CD4-positive, alpha-beta memory T cell (primary cell): Measurements from ENCODE around the gene CUBN. TPM values are rescaled to one million over a fixed set of nuclear protein-coding genes. Genes with fewer than 3 reads are reported as not detected.
A peak's percentile ranks its signal among the peaks of the same experiment; 100 is the strongest.
"Not testable (repeated sequence)": the region's sequence is repeated elsewhere in the genome, so short reads cannot be mapped to it uniquely, and the experiment has no call there.

Experiments
- CTCF ChIA-PET: fragments of 350-600 bp; sonication (Branson Sonifier 250); formaldehyde crosslinking; loops from one replicate; lab custom pipeline; 2021; ENCODE audit warnings: inconsistent platforms; ENCODE audit not compliant: partially characterized antibody; lab: Charles Lee
- POLR2A ChIA-PET: fragments of 350-600 bp; sonication (Branson Sonifier 250); formaldehyde crosslinking; loops from one replicate; lab custom pipeline; 2021; ENCODE audit not compliant: partially characterized antibody; lab: Charles Lee
- DNase-seq, 5 donors: peaks; one replicate each; pipeline versions ENCODE4 v3.0.0 to v3.0.0-alpha.2; 2020 to 2022; ENCODE audit warnings: mixed read lengths in 1 of 5
- H3K27ac ChIP-seq: one replicate; pipeline ENCODE4 v1.7.0; 2013; ENCODE audit warnings: low read depth, low read length
- H3K27me3 ChIP-seq: 2 replicates; pipeline ENCODE4 v1.7.0; 2013; ENCODE audit warnings: mild to moderate bottlenecking, low read length, moderate library complexity; ENCODE audit not compliant: insufficient read depth
- H3K36me3 ChIP-seq: 2 replicates; pipeline ENCODE4 v1.7.0; 2013; ENCODE audit warnings: mild to moderate bottlenecking, low read length, moderate library complexity; ENCODE audit not compliant: insufficient read depth
- H3K4me1 ChIP-seq: 2 replicates; pipeline ENCODE4 v1.7.0; 2013; ENCODE audit warnings: mild to moderate bottlenecking, low read length, moderate library complexity; ENCODE audit not compliant: insufficient read depth
- H3K4me3 ChIP-seq, 2 donors: one replicate each; pipeline ENCODE4 v1.7.0; 2013; ENCODE audit warnings: low read length in 2 of 2, mild to moderate bottlenecking in 1 of 2
- H3K9me3 ChIP-seq, 2 donors: one replicate each; pipeline ENCODE4 v1.7.0; 2013; ENCODE audit warnings: low read length in 2 of 2, control low read depth in 1 of 2; ENCODE audit not compliant: control insufficient read depth in 1 of 2
- H3K27ac Mint-ChIP-seq, 7 donors: one replicate each; pipeline ENCODE4 v1.8.0; 2020 to 2021; ENCODE audit warnings: mixed read lengths in 7 of 7, mild to moderate bottlenecking in 6 of 7, inconsistent platforms in 3 of 7, moderate library complexity in 3 of 7
- H3K27me3 Mint-ChIP-seq, 2 donors: one replicate each; pipeline ENCODE4 v1.8.0; 2020 to 2021; ENCODE audit warnings: mixed read lengths in 2 of 2
- H3K36me3 Mint-ChIP-seq, 2 donors: one replicate each; pipeline ENCODE4 v1.8.0; 2020 to 2021; ENCODE audit warnings: mixed read lengths in 2 of 2, inconsistent platforms in 1 of 2, mild to moderate bottlenecking in 1 of 2
- H3K4me1 Mint-ChIP-seq, 4 donors: one replicate each; pipeline ENCODE4 v1.8.0; 2020 to 2021; ENCODE audit warnings: mixed read lengths in 4 of 4, mild to moderate bottlenecking in 1 of 4
- H3K4me3 Mint-ChIP-seq, 8 donors: one replicate each; pipeline ENCODE4 v1.8.0; 2020 to 2021; ENCODE audit warnings: mixed read lengths in 8 of 8, mild to moderate bottlenecking in 7 of 8, moderate library complexity in 6 of 8, inconsistent platforms in 3 of 8
- H3K9me3 Mint-ChIP-seq, 8 donors: one replicate each; pipeline ENCODE4 v1.8.0; 2020 to 2021; ENCODE audit warnings: mixed read lengths in 8 of 8, mild to moderate bottlenecking in 5 of 8, inconsistent platforms in 3 of 8, moderate library complexity in 1 of 8
- intact Hi-C: fragments of 100-400 bp; cut with micrococcal nuclease; formaldehyde crosslinking; loops from one replicate; pipeline ENCODE4 v1.15.1; 2023
- polyA plus RNA-seq, 2 donors: library from polyadenylated mRNA; unstranded; fragments of 300-500 nt; fragmentation: Illumina TruSeq; gene quantifications; one replicate each; pipeline ENCODE4 v1.2.3, GENCODE V29; 2021
- total RNA-seq, 2 experiments: library from RNA; stranded (reverse); gene quantifications; one replicate each; pipeline ENCODE4 v1.2.3, GENCODE V29; 2021

Gene CUBN
- total and polyA plus RNA-seq, 4 experiments from 2014 or later = 0.49 to 10.9 (median 8.5) TPM; not detected in 1

DNA sequence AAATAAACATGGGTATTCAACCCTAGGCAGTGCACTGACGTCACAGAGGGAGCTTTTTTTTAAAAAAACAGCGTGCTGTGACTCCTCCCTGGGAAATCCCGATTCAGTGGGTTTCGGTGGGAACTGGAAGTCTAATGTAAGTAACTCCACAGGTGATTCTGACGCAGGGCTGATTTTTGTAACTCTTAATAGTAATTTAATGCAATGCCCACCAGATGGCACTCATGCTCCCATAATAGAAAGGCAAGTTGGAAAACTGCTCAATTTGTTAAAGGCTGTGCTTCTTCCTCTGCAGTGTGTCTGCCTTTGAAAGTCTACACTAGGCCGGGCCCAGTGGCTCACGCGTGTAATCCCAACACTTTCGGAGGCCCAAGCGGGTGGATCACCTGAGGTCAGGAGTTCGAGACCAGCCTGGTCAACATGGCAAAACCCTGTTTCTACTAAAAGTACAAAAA lies 301.5 kb downstream of the CUBN start:
- H3K36me3 Mint-ChIP-seq = peaks cover 5 to 8% of the 10 kb centered on the region in 2 donors
- no peaks in the 10 kb centered on the region for H3K36me3 ChIP-seq
- H3K9me3 ChIP-seq = no peaks in the 10 kb centered on the region
- H3K27ac Mint-ChIP-seq = peak overlapping the region in 5 of 7 donors; percentile 15 to 88 (median 68)
- peaks cover 0 to 5% (median 1%) of the 10 kb centered on the region in 8 donors for H3K9me3 Mint-ChIP-seq
- ChIA-PET CTCF (interaction anchor here (0.8 to 3.6 kb wide), 25 partner anchors 10 to 605 kb away, joined by 3 to 23 read pairs (median 4); partner anchors contain the start of gene RSU1), POLR2A (interaction anchor here (0.9 to 1.3 kb wide), 3 partner anchors 10 to 403 kb away, joined by 3 read pairs; partner anchors contain the start of gene TRDMT1)
- intact Hi-C loops = loop anchor here (1.0 to 2.0 kb wide), 6 partner anchors 15 to 915 kb away; no protein-coding TSS in a partner anchor
- no peak overlapping the region for H3K4me3 Mint-ChIP-seq
- H3K4me1 Mint-ChIP-seq = peaks cover 2 to 6% (median 5%) of the 10 kb centered on the region in 4 donors
- no peak overlapping the region for H3K27ac ChIP-seq
- no peaks in the 10 kb centered on the region for H3K4me1 ChIP-seq
- H3K27me3 Mint-ChIP-seq = no peaks in the 10 kb centered on the region
- DNase-seq = peak; percentile 67 to 73 (median 71)
- no peaks in the 10 kb centered on the region for H3K27me3 ChIP-seq
- H3K4me3 ChIP-seq = no peak overlapping the region

- DNase-seq, H3K27me3 Mint-ChIP-seq, H3K27me3 ChIP-seq, intact Hi-C loops, H3K9me3 ChIP-seq, H3K4me3 ChIP-seq, H3K9me3 Mint-ChIP-seq, H3K27ac ChIP-seq, H3K4me1 ChIP-seq, H3K4me1 Mint-ChIP-seq, H3K36me3 Mint-ChIP-seq, H3K4me3 Mint-ChIP-seq, H3K36me3 ChIP-seq: not testable (repeated sequence)
- POLR2A ChIA-PET = interaction anchor here (0.9 to 1.3 kb wide), 3 partner anchors 10 to 403 kb away, joined by 3 read pairs; partner anchors contain the start of gene TRDMT1
- H3K27ac Mint-ChIP-seq = peak overlapping the region in 1 of 7 donors; percentile 17
- CTCF ChIA-PET = interaction anchor here (0.7 to 3.6 kb wide), 24 partner anchors 10 to 606 kb away, joined by 3 to 23 read pairs (median 4); partner anchors contain the start of gene RSU1
These were observed 302.1 kb downstream of the CUBN start for GRCh38 chr10:16827474-16827873.

DNA sequence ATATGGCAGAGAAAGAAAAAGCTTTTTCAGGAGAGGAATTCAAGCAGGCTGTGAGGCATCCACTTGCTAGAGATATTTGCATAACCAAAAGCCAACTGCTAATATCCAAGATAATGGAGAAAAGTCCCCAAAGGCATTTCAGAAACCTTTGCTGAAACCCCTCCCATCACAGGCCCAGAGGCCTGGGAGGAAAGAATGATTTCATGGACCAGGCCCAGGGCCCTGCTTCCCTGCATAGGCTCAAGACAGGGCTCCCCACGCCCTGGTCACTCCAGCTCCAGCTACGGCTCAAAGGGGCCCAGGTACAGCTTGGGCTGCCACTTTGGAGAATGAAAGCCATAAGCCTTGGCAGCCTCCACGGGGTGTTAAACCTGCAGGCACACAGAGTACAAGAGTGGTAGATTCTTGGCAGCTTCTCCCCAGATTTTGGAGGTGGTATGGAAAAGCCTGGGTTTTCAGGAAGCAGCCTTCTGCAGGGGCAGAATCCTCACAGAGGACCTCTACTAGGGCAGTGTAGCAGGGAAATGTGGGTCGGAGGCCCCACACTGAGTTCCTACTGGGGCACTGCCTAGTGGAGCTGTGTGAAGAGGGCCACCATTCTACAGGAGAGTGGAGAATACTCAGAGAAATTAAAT lies 306.8 kb downstream of the CUBN start:
- POLR2A ChIA-PET = no interaction called here
- H3K9me3 Mint-ChIP-seq = peaks cover 0 to 17% (median 13%) of the 10 kb centered on the region in 8 donors

DNA sequence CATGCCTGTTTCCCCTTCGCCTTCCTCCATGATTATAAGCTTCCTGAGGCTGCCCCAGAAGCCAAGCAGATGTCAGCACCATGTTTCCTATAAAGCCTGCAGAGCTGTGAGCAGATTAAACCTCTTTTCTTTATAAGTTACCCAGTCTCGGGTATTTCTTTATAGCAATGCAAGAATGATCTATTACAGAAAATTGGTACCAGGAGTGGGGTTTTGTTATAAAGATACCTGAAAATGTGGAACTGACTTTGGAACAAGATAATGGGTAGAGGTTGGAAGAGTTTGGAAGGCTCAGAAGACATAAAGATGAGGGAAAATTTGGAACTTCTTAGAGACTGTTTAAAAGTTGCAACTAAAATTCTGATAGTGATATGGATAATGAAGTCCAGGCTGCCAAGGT lies 307.6 kb downstream of the CUBN start:
- Histone ChIP-seq H3K27ac (no peak overlapping the region), H3K27me3 (no peaks in the 10 kb centered on the region), H3K4me1 (peaks cover 5% of the 10 kb centered on the region), H3K4me3 (no peak overlapping the region), H3K36me3 (no peaks in the 10 kb centered on the region), H3K9me3 (peaks cover 0 to 7% of the 10 kb centered on the region in 2 donors)
- ChIA-PET CTCF (interaction anchor here (1.1 kb wide), 1 partner anchor 425 kb away, joined by 3 read pairs; no protein-coding TSS in a partner anchor), POLR2A (interaction anchor here (2.7 kb wide), 1 partner anchor 407 kb away, joined by 14 read pairs; the partner anchor contains the start of gene VIM)
- no peak for DNase-seq
- intact Hi-C loops = no loop called here
- H3K27me3 Mint-ChIP-seq = no peaks in the 10 kb centered on the region
- H3K4me3 Mint-ChIP-seq = no peak overlapping the region
- H3K36me3 Mint-ChIP-seq = peaks cover 18 to 24% of the 10 kb centered on the region in 2 donors
- no peak overlapping the region for H3K27ac Mint-ChIP-seq
- peaks cover 3 to 21% (median 10%) of the 10 kb centered on the region in 4 donors for H3K4me1 Mint-ChIP-seq
- peaks cover 0 to 17% (median 13%) of the 10 kb centered on the region in 8 donors for H3K9me3 Mint-ChIP-seq

More for the DNA sequence above, 306.8 kb downstream of the CUBN start:
- no peaks in the 10 kb centered on the region for H3K27me3 Mint-ChIP-seq
- H3K4me3 Mint-ChIP-seq = no peak overlapping the region
- no peak overlapping the region for H3K4me3 ChIP-seq
- peaks cover 2 to 14% (median 6%) of the 10 kb centered on the region in 4 donors for H3K4me1 Mint-ChIP-seq
- H3K36me3 ChIP-seq = no peaks in the 10 kb centered on the region
- H3K27ac ChIP-seq = no peak overlapping the region
- no peak overlapping the region for H3K27ac Mint-ChIP-seq
- H3K36me3 Mint-ChIP-seq = peaks cover 17 to 18% of the 10 kb centered on the region in 2 donors
- H3K4me1 ChIP-seq = peaks cover 5% of the 10 kb centered on the region
- peaks cover 0 to 7% of the 10 kb centered on the region in 2 donors for H3K9me3 ChIP-seq
- no peaks in the 10 kb centered on the region for H3K27me3 ChIP-seq
- DNase-seq = no peak
- intact Hi-C loops = no loop called here
- CTCF ChIA-PET = interaction anchor here (1.3 to 2.8 kb wide), 4 partner anchors 10 to 436 kb away, joined by 3 to 12 read pairs (median 7); no protein-coding TSS in a partner anchor

- intact Hi-C loops = no loop called here
- Mint-ChIP-seq H3K36me3 (peaks cover 22 to 24% of the 10 kb centered on the region in 2 donors), H3K27ac (no peak overlapping the region), H3K27me3 (no peaks in the 10 kb centered on the region), H3K4me3 (no peak overlapping the region), H3K4me1 (peaks cover 13 to 34% (median 22%) of the 10 kb centered on the region in 4 donors), H3K9me3 (peaks cover 0 to 20% (median 13%) of the 10 kb centered on the region in 8 donors)
- H3K27me3 ChIP-seq = no peaks in the 10 kb centered on the region
- POLR2A ChIA-PET = interaction anchor here (2.7 kb wide), 1 partner anchor 409 kb away, joined by 14 read pairs; the partner anchor contains the start of gene VIM
- peaks cover 0 to 7% of the 10 kb centered on the region in 2 donors for H3K9me3 ChIP-seq
- CTCF ChIA-PET = interaction anchor here (0.7 to 1.0 kb wide), 2 partner anchors 24 to 612 kb away, joined by 3 read pairs; no protein-coding TSS in a partner anchor
- no peak overlapping the region for H3K27ac ChIP-seq
- no peaks in the 10 kb centered on the region for H3K36me3 ChIP-seq
- H3K4me1 ChIP-seq = peaks cover 20% of the 10 kb centered on the region
- H3K4me3 ChIP-seq = no peak overlapping the region
- DNase-seq = no peak
These were observed 309.2 kb downstream of the CUBN start for GRCh38 chr10:16820421-16820820.

DNA sequence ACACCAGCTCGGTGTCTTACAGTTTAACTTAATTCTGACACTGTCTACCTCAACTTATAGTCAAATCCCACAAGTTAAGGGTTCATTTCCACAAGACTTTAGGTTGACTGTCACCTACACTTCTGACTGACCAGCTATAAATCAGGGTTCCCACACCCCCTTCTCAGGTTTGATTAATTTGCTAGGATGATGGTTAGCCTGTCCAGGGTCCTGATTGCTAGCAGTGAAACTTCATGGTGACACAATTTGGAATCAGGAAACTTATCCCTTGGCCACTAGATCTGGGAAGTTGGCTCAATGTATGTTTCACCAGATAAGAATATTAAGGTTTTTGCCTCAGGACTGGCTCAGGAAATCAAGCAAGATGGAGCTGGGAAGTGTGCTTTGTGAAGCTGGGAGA lies 309.6 kb downstream of the CUBN start:
- no peaks in the 10 kb centered on the region for H3K36me3 ChIP-seq
- H3K27ac Mint-ChIP-seq = peak overlapping the region in 1 of 7 donors; percentile 43
- H3K36me3 Mint-ChIP-seq = peaks cover 26 to 27% of the 10 kb centered on the region in 2 donors
- POLR2A ChIA-PET = interaction anchor here (2.7 kb wide), 1 partner anchor 409 kb away, joined by 14 read pairs; the partner anchor contains the start of gene VIM
- DNase-seq = no peak
- peaks cover 0 to 20% (median 13%) of the 10 kb centered on the region in 8 donors for H3K9me3 Mint-ChIP-seq
- intact Hi-C loops = no loop called here
- no peaks in the 10 kb centered on the region for H3K27me3 ChIP-seq
- H3K4me3 Mint-ChIP-seq = no peak overlapping the region
- peaks cover 24% of the 10 kb centered on the region for H3K4me1 ChIP-seq
- H3K27me3 Mint-ChIP-seq = no peaks in the 10 kb centered on the region
- no peak overlapping the region for H3K4me3 ChIP-seq
- peaks cover 17 to 38% (median 26%) of the 10 kb centered on the region in 4 donors for H3K4me1 Mint-ChIP-seq
- CTCF ChIA-PET = interaction anchor here (0.7 to 1.0 kb wide), 2 partner anchors 24 to 613 kb away, joined by 3 read pairs; no protein-coding TSS in a partner anchor
- H3K9me3 ChIP-seq = peaks cover 0 to 7% of the 10 kb centered on the region in 2 donors
- H3K27ac ChIP-seq = no peak overlapping the region
